ENCODE measurements around the gene RNF146. TPM values are rescaled to one million over a fixed set of nuclear protein-coding genes. Genes with fewer than 3 reads are reported as not detected.

RNF146 gene
- total and polyA plus RNA-seq, 9 of the 15 experiments (the other 6 are each of a cell fraction or from before 2014, with no cell fraction given) = 8.4 to 30.5 (median 17.5) TPM

GRCh38 chr6:127302728-127303660 lies 36.3 kb downstream of the RNF146 start (continued):
- TF ChIP-seq CLOCK (CRISPR knock-in tag; IDR thresholded peaks at IDR 0.05; ENCODE audit: borderline replicate concordance) (no peak), ZNF764 (CRISPR knock-in tag; IDR thresholded peaks at IDR 0.05; ENCODE audit: low read depth) (no peak), SMC3 (conservative IDR thresholded peaks at IDR 0.05; ENCODE audit: insufficient read depth, low read depth, low read length) (0 out of 2 replicates have a peak, but pooled peaks have one; percentile 21), ZNF444 (CRISPR knock-in tag; IDR thresholded peaks at IDR 0.05) (no peak), ETS1 (conservative IDR thresholded peaks at IDR 0.05; ENCODE audit: control insufficient read depth, low read depth, low read length) (no peak), MAZ (CRISPR knock-in tag; conservative IDR thresholded peaks at IDR 0.05 in 1 of 2, IDR thresholded peaks at IDR 0.05 in 1 of 2) (no peak), PBX2 (CRISPR knock-in tag; IDR thresholded peaks at IDR 0.05; ENCODE audit: low read depth) (no peak), PBX2 (tag; conservative IDR thresholded peaks at IDR 0.05; ENCODE audit: low read depth) (no peak), REST (IDR thresholded peaks at IDR 0.05; ENCODE audit: borderline replicate concordance) (peak; percentile 56; the same call in 1 of the 2 replicates), REST (CRISPR knock-in tag; IDR thresholded peaks at IDR 0.05; ENCODE audit: low read depth) (no peak)
